OCI-LY7 (cell line): Measurements from ENCODE around the gene ANKRD65.

ENCODE experiments used
- CTCF ChIP-seq: fragments of 200-600 bp; sonication (generic); conservative IDR thresholded peaks from 2 replicates; pipeline ENCODE4 v1.5.1; 2014; ENCODE audit warnings: mild to moderate bottlenecking, antibody characterized with exemption, low read length, moderate library complexity, mixed read lengths
- EZH2phosphoT487 ChIP-seq: fragments of 200-600 bp; sonication (generic); IDR thresholded peaks from 2 replicates; pipeline ENCODE4 v1.6.1; 2018; ENCODE audit warnings: low read depth, borderline replicate concordance, mild to moderate bottlenecking, mixed run types, antibody characterized with exemption, low read length, moderate library complexity, mixed read lengths

GRCh38 chr1:1397839-1398523, 23.1 kb downstream of the ANKRD65 start:
- no peak for TF ChIP-seq CTCF
- TF ChIP-seq EZH2phosphoT487, result no peak
